ENCODE measurements around the gene OGFOD1. TPM values are rescaled to one million over a fixed set of nuclear protein-coding genes. Genes with fewer than 3 reads are reported as not detected.
A peak's percentile ranks its signal among the peaks of the same experiment; 100 is the strongest.

OGFOD1 gene
- total RNA-seq, 1 donor from 2014 or later: 50.6 TPM

GRCh38 chr16:56525236-56525635 lies 73.9 kb downstream of the OGFOD1 start:
- H3K4me3 Mint-ChIP-seq (ENCODE audit: unreplicated experiment): peak overlapping the region; percentile 38
- H3K27ac Mint-ChIP-seq (ENCODE audit: unreplicated experiment): peak overlapping the region; percentile 86
- H3K36me3 Mint-ChIP-seq (ENCODE audit: unreplicated experiment): no peaks in the 10 kb centered on the region

More at GRCh38 chr16:56525236-56525635, 73.9 kb downstream of the OGFOD1 start:
- Mint-ChIP-seq H3K27me3 (ENCODE audit: unreplicated experiment) (no peaks in the 10 kb centered on the region), H3K4me1 (ENCODE audit: unreplicated experiment) (peaks cover 22% of the 10 kb centered on the region), H3K9me3 (ENCODE audit: unreplicated experiment) (no peaks in the 10 kb centered on the region)
- no peak for DNase-seq (ENCODE audit: extremely low spot score, unreplicated experiment)
- no peak for TF ChIP-seq CTCF (IDR thresholded peaks at IDR 0.05)

Other genes with a start within 250 kb of the OGFOD1 start
- gene AMFR, start 26.0 kb upstream of the OGFOD1 start, total RNA-seq: 117 and 136 TPM in 2 replicates
- gene NUDT21, start 222 bp upstream of the OGFOD1 start, total RNA-seq: 103 and 105 TPM in 2 replicates
- 58.7 and 66.0 TPM in 2 replicates for gene BBS2, start 68.5 kb downstream of the OGFOD1 start, total RNA-seq
- not detected in 2 replicates for gene MT4, start 113.5 kb downstream of the OGFOD1 start, total RNA-seq
- not detected in 2 replicates for gene MT3, start 138.0 kb downstream of the OGFOD1 start, total RNA-seq
- gene MT2A, start 157.0 kb downstream of the OGFOD1 start, total RNA-seq: 384 and 419 TPM in 2 replicates
- gene MT1E, start 174.2 kb downstream of the OGFOD1 start, total RNA-seq: 37.5 and 43.6 TPM in 2 replicates
- gene MT1M, start 181.1 kb downstream of the OGFOD1 start, total RNA-seq: 0.44 and 1.2 TPM in 2 replicates
- not detected in 2 replicates for gene MT1A, start 187.1 kb downstream of the OGFOD1 start, total RNA-seq
- gene MT1B, start 200.3 kb downstream of the OGFOD1 start, total RNA-seq: not detected in 2 replicates
- gene MT1F, start 206.4 kb downstream of the OGFOD1 start, total RNA-seq: 12.7 and 14.9 TPM in 2 replicates
- not detected in 2 replicates for gene MT1G, start 216.5 kb downstream of the OGFOD1 start, total RNA-seq
- gene MT1H, start 218.3 kb downstream of the OGFOD1 start, total RNA-seq: not detected in 2 replicates
- gene MT1X, start 230.9 kb downstream of the OGFOD1 start, total RNA-seq: 63.8 and 67.5 TPM in 2 replicates